Tibial nerve (tissue), 4 donors: ENCODE results near the gene PAFAH1B2.
"Not testable (repeated sequence)": the region's sequence is repeated elsewhere in the genome, so short reads cannot be mapped to it uniquely, and the experiment has no call there.

Experiments
- EP300 ChIP-seq, 2 donors: sonication (generic); formaldehyde crosslinking; IDR thresholded peaks; one replicate each; pipeline ENCODE4 v1.6.1; 2017; ENCODE audit warnings: antibody characterized with exemption in 2 of 2, mild to moderate bottlenecking in 1 of 2
- POLR2A ChIP-seq, 2 donors: fragments of 450-650 bp; IDR thresholded peaks; one replicate each; pipeline ENCODE4 v1.6.1; 2017; ENCODE audit warnings: antibody characterized with exemption in 2 of 2, mild to moderate bottlenecking in 2 of 2, moderate library complexity in 2 of 2
- TF ChIP-seq, protein P1 (sequence below), 5 experiments: fragments of 200-600 bp in 3 of 5; fragments of 450-650 bp in 2 of 5; sonication (generic) in 3 of 5; IDR thresholded peaks; one replicate each; pipeline ENCODE4 v1.5.1; 2016 to 2019; ENCODE audit warnings: antibody characterized with exemption in 5 of 5, mild to moderate bottlenecking in 3 of 5, moderate library complexity in 2 of 5

GRCh38 chr11:117137223-117138086 is 6.6 kb upstream of the PAFAH1B2 start:
- TF ChIP-seq, protein P1, sequence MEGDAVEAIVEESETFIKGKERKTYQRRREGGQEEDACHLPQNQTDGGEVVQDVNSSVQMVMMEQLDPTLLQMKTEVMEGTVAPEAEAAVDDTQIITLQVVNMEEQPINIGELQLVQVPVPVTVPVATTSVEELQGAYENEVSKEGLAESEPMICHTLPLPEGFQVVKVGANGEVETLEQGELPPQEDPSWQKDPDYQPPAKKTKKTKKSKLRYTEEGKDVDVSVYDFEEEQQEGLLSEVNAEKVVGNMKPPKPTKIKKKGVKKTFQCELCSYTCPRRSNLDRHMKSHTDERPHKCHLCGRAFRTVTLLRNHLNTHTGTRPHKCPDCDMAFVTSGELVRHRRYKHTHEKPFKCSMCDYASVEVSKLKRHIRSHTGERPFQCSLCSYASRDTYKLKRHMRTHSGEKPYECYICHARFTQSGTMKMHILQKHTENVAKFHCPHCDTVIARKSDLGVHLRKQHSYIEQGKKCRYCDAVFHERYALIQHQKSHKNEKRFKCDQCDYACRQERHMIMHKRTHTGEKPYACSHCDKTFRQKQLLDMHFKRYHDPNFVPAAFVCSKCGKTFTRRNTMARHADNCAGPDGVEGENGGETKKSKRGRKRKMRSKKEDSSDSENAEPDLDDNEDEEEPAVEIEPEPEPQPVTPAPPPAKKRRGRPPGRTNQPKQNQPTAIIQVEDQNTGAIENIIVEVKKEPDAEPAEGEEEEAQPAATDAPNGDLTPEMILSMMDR (IDR thresholded peaks at IDR 0.05), result not testable (repeated sequence)
- TF ChIP-seq POLR2A, EP300 (IDR thresholded peaks at IDR 0.05): not testable (repeated sequence)
